ENCODE data around the gene MICAL2. TPM values are rescaled to one million over a fixed set of nuclear protein-coding genes. Genes with fewer than 3 reads are reported as not detected.

Gene MICAL2
- total RNA-seq = 137 and 164 TPM in 2 replicates

GRCh38 chr11:12110201-12110713, at the start of gene MICAL2:
Gene MICAL2, plus strand, starts transcription at chr11:12110590. Its CDS starts 51,566 bp downstream, at chr11:12162156.

Other genes starting within 250 kb of the MICAL2 start
- 85.4 and 410 TPM in 2 replicates for gene DKK3, start 102.0 kb upstream of the MICAL2 start, total RNA-seq